Left ventricle myocardium inferior (tissue), 1 donor: ENCODE measurements around the gene TEN1. TPM values are rescaled to one million over a fixed set of nuclear protein-coding genes. Genes with fewer than 3 reads are reported as not detected.

ENCODE experiments used
- DNase-seq: peaks from one replicate; pipeline ENCODE4 v3.0.0-alpha.2; 2020
- H3K27ac ChIP-seq: fragments of 200-600 bp; replicated peaks from 2 replicates; pipeline ENCODE4 v1.8.0; 2021
- H3K27me3 ChIP-seq: fragments of 200-600 bp; 2 replicates; pipeline ENCODE4 v1.8.0; 2021; ENCODE audit warnings: low read depth
- H3K36me3 ChIP-seq: fragments of 200-600 bp; 2 replicates; pipeline ENCODE4 v1.8.0; 2021
- H3K4me1 ChIP-seq: fragments of 200-600 bp; 2 replicates; pipeline ENCODE4 v1.8.0; 2021
- H3K4me3 ChIP-seq: fragments of 200-600 bp; 2 replicates; pipeline ENCODE4 v1.8.0; 2021; ENCODE audit warnings: mild to moderate bottlenecking, moderate library complexity
- H3K9me3 ChIP-seq: fragments of 200-600 bp; replicated peaks from 2 replicates; pipeline ENCODE4 v1.8.0; 2021
- intact Hi-C: fragments of 100-400 bp; cut with micrococcal nuclease; formaldehyde crosslinking; loops from one replicate; pipeline ENCODE4 v1.11.0; 2022
- total RNA-seq: library from RNA; stranded (reverse); fragmentation: NEBNext Ultra II Directional; extraction: Animal tissue kit (Norgen Biotek cat#: 25700); gene quantifications from one replicate; pipeline ENCODE4 v1.2.1, GENCODE V29; 2021
- TF ChIP-seq, protein P1 (sequence below): fragments of 200-600 bp; IDR thresholded peaks from 2 replicates; pipeline ENCODE4 v1.8.0; 2021; ENCODE audit warnings: antibody characterized with exemption, mild to moderate bottlenecking, borderline replicate concordance
- donor health status: DM: no; HTN: yes; CAD: no; lungs with severe emphysema.

The TEN1 gene
- total RNA-seq, 1 donor from 2014 or later, result 5.3 TPM

DNA sequence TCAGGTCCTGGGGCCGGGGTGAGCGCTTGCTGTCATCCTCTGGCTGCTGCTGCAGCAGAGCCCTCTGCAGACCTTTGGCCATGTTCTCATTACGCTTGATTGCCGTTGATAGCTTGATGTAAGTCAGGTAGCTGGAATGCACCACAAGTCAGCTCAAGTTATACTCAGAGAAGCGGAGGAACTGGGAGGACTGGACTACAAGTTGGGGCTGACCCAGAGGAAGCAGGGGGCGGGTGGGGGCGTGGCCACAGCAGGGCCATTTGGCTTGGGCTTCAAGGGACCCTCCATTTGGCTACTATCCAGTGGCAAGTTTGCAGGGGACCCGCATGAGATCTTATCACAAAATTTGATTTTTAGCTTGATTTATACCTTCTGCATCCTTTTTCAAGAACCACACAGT, 67.0 kb downstream of the TEN1 start:
- no peak for DNase-seq
- Histone ChIP-seq H3K27ac (no peak overlapping the region), H3K9me3 (no peaks in the 10 kb centered on the region), H3K27me3 (no peaks in the 10 kb centered on the region), H3K36me3 (peaks cover 100% of the 10 kb centered on the region), H3K4me3 (no peak overlapping the region), H3K4me1 (peaks cover 5% of the 10 kb centered on the region)
- TF ChIP-seq, protein P1, sequence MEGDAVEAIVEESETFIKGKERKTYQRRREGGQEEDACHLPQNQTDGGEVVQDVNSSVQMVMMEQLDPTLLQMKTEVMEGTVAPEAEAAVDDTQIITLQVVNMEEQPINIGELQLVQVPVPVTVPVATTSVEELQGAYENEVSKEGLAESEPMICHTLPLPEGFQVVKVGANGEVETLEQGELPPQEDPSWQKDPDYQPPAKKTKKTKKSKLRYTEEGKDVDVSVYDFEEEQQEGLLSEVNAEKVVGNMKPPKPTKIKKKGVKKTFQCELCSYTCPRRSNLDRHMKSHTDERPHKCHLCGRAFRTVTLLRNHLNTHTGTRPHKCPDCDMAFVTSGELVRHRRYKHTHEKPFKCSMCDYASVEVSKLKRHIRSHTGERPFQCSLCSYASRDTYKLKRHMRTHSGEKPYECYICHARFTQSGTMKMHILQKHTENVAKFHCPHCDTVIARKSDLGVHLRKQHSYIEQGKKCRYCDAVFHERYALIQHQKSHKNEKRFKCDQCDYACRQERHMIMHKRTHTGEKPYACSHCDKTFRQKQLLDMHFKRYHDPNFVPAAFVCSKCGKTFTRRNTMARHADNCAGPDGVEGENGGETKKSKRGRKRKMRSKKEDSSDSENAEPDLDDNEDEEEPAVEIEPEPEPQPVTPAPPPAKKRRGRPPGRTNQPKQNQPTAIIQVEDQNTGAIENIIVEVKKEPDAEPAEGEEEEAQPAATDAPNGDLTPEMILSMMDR, result no peak
- intact Hi-C loops, result no loop called here

- no peak for DNase-seq
- H3K4me3 ChIP-seq, result no peak overlapping the region
- no peak overlapping the region for H3K27ac ChIP-seq
- peaks cover 99% of the 10 kb centered on the region for H3K36me3 ChIP-seq
- intact Hi-C loops, result no loop called here
- TF ChIP-seq, protein P1, result no peak
- H3K27me3 ChIP-seq, result no peaks in the 10 kb centered on the region
- H3K4me1 ChIP-seq, result peaks cover 7% of the 10 kb centered on the region
- no peaks in the 10 kb centered on the region for H3K9me3 ChIP-seq
Measured at GRCh38 chr17:76048025-76048605, 69.1 kb downstream of the TEN1 start.

GRCh38 chr17:76048711-76049110, 69.7 kb downstream of the TEN1 start:
- TF ChIP-seq, protein P1, result no peak
- Histone ChIP-seq H3K27ac (no peak overlapping the region), H3K36me3 (peaks cover 99% of the 10 kb centered on the region), H3K27me3 (no peaks in the 10 kb centered on the region), H3K4me3 (no peak overlapping the region), H3K4me1 (peaks cover 7% of the 10 kb centered on the region), H3K9me3 (no peaks in the 10 kb centered on the region)
- DNase-seq, result no peak
- intact Hi-C loops, result no loop called here

DNA sequence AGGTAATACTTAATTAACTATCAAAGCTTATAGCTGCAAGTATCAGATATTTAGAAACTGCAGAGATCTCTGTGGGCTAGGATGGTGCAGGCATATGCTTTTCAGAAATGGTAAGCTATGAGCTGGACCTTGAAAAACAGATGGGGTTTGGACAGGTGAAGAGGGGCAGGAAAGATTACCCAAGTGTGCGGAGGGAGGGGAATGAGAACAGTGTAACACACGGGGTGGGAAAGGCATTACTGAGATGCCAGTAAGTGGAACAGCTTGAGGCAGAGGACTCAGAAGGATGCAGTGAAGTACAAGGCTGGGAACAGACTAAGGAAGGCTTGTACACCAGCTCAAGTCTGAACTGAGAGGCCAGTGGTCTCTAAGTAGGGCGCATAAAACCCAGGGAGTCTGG, 70.2 kb downstream of the TEN1 start:
- H3K27ac ChIP-seq, result no peak overlapping the region
- H3K27me3 ChIP-seq, result no peaks in the 10 kb centered on the region
- intact Hi-C loops, result no loop called here
- no peak for DNase-seq
- TF ChIP-seq, protein P1, result no peak
- peaks cover 99% of the 10 kb centered on the region for H3K36me3 ChIP-seq
- H3K4me1 ChIP-seq, result peaks cover 7% of the 10 kb centered on the region
- no peak overlapping the region for H3K4me3 ChIP-seq
- no peaks in the 10 kb centered on the region for H3K9me3 ChIP-seq

GRCh38 chr17:76049836-76050537, 70.9 kb downstream of the TEN1 start:
- no peak for DNase-seq
- no peaks in the 10 kb centered on the region for H3K27me3 ChIP-seq
- H3K9me3 ChIP-seq, result no peaks in the 10 kb centered on the region
- H3K4me1 ChIP-seq, result peaks cover 7% of the 10 kb centered on the region
- TF ChIP-seq, protein P1, result no peak
- H3K4me3 ChIP-seq, result no peak overlapping the region
- peaks cover 99% of the 10 kb centered on the region for H3K36me3 ChIP-seq
- no peak overlapping the region for H3K27ac ChIP-seq
- intact Hi-C loops, result no loop called here

Other genes starting within 250 kb of the TEN1 start
- gene GALK1, start 214.0 kb upstream of the TEN1 start, total RNA-seq, result 19.1 TPM
- gene UNK, start 194.4 kb upstream of the TEN1 start, total RNA-seq, result 14.7 TPM
- 13.3 TPM for gene UNC13D, start 134.8 kb upstream of the TEN1 start, total RNA-seq
- gene WBP2, start 123.9 kb upstream of the TEN1 start, total RNA-seq, result 144 TPM
- gene TRIM47, start 100.7 kb upstream of the TEN1 start, total RNA-seq, result 27.5 TPM
- 10.2 TPM for gene TRIM65, start 82.3 kb upstream of the TEN1 start, total RNA-seq
- gene MRPL38, start 74.4 kb upstream of the TEN1 start, total RNA-seq, result 104 TPM
- 2.8 TPM for gene FBF1, start 38.2 kb upstream of the TEN1 start, total RNA-seq
- 76.4 TPM for gene ACOX1, start 74 bp upstream of the TEN1 start, total RNA-seq
- 1.8 TPM for gene CDK3, start 21.6 kb downstream of the TEN1 start, total RNA-seq
- gene EVPL, start 48.1 kb downstream of the TEN1 start, total RNA-seq, result not detected
- gene SRP68, start 93.3 kb downstream of the TEN1 start, total RNA-seq, result 57.4 TPM
- gene GALR2, start 95.5 kb downstream of the TEN1 start, total RNA-seq, result not detected
- gene ZACN, start 99.9 kb downstream of the TEN1 start, total RNA-seq, result not detected
- gene EXOC7, start 124.5 kb downstream of the TEN1 start, total RNA-seq, result 81.1 TPM
- not detected for gene FOXJ1, start 162.0 kb downstream of the TEN1 start, total RNA-seq